GM18870 (cell line): Measurements from ENCODE around the gene NEK2.

ENCODE experiments used
- ATAC-seq: cut with Tn5 transposase; IDR thresholded peaks from one replicate; pipeline ENCODE4 v1.9.1; 2021; ENCODE audit warnings: moderate library complexity; ENCODE audit not compliant: unreplicated experiment

NEK2 gene

GRCh38 chr1:211612786-211613107 lies 62.7 kb downstream of the NEK2 start:
- ATAC-seq = no peak
